Limb (tissue), 2 donors: ENCODE data around the gene UCN2.

ENCODE experiments used
- DNase-seq, 2 donors: peaks; one replicate each; pipeline ENCODE4 v3.0.0-alpha.2; 2016; ENCODE audit errors: extremely low spot score in 2 of 2

Gene UCN2

DNA sequence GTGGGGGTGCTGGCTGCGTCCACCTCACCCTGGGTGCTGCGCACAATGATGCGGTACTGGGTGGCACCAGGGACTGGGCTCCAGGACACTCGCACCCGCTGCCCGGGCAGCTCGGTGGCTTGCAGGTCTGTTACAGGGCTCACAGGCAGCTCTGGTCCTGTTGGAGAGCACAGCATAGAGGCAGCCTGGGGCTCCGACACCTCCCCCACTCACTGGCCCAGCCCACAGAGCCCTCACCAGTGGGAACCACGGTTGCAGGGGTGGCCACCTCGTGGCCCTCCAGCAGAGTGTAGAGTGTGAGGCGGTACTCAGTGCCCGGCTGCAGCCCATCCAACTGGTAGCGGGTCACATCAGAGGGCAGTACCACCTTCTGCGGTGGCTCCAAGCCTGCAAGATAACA lies 27.9 kb upstream of the UCN2 start:
- no peak for DNase-seq

DNA sequence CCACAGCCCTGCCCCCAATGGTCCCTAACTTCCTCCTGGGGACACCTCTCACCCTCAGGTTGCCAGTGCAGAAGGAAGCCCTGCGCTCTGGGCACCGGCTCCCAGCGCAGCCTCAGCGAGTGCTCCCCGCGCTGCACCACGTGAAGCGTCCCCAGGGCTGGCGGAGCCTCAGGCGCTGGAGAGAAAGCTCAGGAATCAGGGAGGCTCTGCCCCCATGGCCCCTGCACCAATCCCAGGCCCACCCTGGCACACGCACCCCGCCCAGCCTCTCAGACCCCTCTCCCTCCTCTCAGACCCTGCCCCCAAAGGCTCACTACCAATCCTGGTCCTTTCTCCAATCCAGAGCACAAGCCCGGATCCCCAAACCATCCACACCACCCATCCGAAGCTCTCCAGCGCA lies 24.6 kb upstream of the UCN2 start:
- DNase-seq = no peak

DNA sequence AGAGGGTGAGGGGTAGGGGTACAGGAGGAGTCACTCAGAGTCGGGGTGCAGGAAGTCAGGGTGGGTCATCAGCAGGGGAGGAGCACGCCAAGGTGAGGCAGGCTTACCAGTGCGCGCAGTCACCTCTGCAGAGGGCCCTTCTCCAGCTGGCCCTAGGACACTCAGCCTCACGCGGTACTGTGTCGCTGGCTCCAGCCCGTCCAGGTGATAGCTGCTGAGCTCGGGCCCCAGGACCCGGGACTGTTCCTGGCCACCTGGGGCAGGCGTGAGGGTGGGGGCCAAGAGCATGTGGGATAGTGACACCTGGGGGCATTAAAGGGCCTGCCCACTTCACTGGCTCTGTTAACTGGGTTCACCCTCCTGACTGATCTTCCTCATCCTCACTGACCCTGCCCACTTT lies 24.1 kb upstream of the UCN2 start:
- no peak for DNase-seq

DNA sequence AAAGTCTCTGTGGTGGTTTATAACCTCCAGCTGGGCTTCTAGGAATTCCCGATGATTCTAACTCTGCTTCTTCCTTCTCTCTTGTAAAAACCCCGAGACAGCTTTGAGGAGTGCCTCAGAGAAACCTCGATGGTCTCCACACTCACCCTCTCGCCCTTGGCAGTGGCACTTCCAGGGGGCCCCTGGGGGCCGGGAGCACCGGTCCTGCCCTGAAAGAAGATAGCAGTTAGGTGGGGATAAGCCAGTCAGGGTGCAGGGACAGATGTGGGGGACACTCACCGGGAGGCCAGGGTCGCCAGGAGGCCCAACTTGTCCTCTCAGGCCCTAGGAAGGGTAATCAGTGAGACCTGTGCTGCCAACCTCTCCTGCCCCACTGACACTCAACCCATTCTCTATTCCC lies 21.8 kb upstream of the UCN2 start:
- DNase-seq = no peak

DNA sequence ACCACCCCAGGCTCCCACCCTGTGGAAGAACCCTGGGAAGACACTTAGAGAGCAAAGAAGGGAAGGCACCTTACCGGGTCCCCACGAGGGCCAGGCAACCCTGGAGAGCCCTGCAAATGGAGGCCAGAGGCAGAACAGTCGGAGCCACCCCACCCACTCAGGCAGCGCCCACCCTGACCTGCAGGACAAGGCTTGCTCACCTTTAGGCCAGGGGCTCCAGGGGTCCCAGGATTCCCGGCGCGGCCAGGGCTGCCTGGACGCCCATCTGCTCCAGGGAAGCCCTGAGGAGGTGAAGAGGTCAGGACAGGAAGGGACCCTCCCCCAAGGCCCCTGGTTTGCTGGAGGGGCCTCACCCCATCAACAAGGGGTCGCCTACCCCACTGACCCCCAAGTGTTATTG lies 21.3 kb upstream of the UCN2 start:
- no peak for DNase-seq

DNA sequence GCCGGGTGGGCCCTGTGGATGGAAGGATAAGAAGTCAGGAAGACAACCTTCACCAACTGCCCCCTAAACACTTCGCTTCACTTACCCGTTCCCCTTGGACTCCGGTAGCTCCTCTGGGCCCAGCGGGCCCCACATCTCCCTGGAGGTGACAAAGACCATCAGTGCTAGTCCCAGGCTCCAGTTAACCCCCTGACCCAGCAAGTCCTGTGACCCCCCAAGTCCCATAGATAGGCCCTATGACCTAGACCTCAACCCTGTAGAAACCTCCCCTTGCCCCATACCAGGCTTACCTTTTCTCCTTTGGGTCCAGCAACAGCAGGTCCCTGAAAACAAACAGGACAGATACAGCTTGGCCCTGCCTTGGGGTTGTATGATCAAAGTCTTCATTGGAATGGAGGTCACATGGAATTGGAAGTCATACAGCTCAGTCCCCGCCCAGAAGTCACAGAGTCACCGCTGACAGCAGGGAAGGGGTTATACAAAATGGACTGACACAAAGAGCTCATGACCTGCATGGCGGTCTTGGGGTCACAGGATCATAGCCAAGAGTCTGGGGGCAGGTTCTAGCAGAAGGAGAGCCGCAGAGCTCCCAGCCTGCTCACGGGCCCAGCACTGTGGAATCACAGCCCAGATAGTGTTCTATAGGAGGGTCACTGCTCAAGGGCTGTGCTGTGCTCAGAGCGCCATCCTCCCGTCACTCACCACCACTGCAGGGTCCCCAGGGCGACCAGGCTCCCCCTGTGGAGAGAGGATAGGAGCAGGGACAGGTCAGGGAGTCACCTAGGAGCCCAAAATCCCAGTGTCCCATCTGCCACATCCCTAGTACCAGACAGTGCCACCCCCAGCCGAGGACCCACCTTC lies 18.3 kb upstream of the UCN2 start:
- DNase-seq = no peak

DNA sequence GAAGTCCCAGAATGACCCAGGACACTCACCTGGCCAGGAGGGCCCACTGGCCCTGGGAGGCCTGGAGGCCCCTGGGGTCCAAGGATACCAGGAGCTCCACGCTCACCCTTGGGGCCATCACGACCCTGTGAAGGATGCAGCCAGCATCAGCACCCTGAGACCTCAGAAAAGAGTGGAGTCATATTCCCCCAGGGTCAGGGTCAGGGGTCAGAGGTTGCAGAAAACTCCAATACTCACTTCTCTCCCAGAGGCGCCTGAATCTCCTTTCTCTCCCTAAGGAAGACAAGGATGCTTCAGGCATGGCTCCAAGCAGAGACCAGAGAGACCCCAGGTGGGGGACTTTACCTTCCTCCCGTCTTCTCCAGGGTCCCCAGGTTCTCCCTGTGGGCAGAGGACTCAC lies 13.1 kb upstream of the UCN2 start:
- DNase-seq = no peak

DNA sequence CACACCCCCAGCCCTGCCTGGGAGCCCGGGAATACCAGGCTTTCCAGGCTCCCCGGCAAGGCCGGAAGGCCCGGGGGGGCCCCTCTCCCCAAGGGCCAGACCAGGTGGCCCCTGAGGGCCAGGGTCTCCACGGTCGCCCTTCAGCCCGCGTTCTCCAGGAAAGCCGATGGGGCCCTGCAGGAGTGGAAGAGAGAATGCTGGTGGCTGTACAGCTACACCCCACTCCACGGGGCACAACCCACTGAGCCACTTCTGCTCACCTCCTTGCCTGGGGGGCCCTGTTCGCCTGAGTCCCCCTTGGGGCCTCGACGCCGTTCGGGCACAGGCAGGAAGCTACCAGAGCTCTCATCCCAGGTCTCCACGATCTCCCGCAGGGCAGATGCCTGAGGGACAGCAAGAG lies 11.8 kb upstream of the UCN2 start:
- no peak for DNase-seq

DNA sequence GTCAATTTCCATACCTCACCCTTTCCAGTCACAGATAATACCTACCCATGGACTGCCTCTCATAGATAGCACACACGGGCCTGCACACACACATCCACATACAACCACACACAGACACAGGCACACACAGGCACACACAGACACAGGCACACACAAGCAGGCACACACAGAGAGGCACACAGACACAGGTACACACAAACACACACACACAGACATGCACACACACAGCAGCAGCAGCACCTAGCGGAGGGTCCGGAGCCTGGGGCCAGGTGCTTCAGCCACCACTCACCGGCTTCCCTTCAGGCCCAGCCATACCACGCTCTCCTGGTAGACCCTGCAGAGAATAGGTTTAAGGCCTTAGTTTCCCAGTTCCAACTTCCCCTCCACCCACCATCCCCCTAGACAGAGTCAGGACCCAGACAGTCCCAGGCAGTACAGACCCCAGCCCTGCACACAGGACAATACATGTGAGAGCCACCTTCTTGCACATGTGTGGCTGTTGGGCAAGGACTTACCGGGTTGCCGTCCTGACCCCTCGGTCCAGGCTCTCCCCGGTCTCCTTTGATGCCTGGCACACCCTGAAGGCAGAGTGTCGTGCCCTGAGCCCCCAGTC lies 10.5 kb upstream of the UCN2 start:
- DNase-seq = no peak

DNA sequence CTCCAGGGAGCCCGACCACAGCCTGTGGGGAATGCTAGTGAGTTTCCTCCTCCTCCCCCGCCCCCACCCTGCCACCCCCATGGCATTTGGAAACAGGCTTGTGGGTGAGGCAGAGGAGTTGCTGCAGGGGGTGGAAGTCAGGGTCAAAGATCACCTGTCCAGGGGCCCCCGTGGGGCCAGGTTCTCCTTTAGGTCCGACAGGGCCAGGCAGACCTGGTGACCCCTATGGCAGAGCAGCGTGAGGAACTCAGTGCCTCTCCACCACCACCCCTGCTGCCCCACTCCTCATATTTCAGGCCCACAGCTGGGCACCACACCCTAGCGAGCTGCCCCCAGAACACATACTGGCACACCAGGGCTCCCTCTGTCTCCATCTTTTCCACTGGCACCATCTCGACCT lies 8.9 kb upstream of the UCN2 start:
- no peak for DNase-seq

DNA sequence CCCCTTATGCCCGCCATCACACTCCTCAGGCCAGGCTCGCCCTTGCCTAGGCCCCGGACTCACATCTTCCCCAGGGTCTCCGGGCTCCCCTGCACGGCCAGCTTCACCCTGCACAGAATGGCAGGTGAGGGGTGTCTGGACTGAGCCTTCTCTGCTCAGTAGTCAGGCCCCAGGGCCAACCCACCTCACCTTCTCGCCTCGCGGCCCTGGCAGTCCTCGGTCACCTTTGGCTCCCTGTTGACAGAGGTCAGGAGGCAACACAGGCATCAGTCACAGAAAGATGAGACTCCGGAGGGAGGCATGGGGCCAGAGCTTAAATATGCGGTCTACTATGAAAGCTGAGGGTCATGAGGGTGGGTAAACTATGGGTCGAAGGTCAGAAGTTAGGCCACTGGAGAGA lies 8.4 kb upstream of the UCN2 start:
- DNase-seq = no peak

DNA sequence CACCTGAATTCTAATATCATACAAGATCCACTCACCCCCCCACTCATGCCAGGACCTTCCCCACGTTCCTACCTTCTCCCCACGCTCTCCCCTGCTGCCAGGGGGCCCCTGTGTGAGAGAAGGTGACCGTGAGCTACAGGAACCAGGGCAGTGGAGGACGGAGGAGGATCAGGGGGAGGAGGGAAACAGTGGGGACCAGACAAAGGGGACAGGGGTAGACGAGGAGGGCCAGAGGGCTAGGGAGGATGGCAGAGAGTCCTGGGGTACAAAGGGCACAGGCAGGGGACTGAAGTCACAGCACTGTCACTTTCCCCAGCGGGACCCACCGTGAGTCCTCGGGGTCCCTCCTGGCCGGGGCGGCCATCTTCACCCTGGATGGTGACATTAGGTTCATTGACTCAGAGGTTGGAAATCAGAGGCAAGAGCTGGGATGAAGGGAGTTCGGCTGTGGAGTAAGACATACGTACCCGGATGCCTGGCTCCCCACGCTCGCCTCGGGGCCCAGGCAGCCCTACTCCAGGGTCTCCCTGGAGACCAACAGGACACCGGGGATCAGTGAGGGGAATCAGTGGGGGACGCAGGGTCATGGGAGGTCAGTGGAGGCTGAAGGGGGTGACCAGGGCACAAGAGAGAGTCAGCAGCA lies 6.3 kb upstream of the UCN2 start:
- no peak for DNase-seq

DNA sequence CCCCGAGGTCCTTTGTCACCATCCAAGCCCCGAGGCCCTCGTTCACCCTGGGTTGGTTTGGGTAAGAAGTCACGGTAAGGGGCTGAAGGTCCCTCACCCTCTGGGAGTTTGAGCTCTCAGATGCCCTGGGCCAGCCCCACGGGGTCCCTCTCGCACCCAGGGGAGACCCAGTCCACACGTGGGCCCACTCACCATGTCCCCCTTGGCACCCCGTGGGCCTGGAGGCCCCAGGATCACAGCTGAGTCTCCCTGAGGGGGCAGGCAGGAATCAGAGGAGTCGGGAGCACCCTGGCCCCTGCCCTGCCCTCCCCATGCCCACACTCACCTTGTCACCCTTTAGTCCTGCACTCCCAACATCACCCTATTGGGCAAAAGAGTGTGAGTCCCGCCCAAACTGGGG lies 5.8 kb upstream of the UCN2 start:
- DNase-seq = no peak

DNA sequence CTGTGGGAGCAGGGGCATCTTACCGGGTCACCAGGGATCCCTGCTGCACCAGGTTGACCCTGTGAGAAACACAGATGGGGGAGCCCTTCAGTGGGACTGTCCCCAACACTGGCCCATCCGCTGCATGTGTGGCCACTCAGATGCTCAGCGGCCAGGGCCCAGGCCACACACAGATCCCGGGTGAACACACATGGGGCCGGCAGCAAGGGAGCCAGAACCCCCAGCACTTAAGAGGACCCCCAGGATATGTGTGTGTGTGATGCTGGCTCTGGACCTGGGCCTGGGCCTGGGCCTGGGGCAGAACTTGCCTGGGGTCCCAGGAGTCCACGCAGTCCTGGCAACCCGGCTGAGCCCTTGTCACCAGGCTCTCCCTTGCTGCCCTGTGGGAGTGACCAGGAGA lies 4.9 kb upstream of the UCN2 start:
- DNase-seq = no peak

DNA sequence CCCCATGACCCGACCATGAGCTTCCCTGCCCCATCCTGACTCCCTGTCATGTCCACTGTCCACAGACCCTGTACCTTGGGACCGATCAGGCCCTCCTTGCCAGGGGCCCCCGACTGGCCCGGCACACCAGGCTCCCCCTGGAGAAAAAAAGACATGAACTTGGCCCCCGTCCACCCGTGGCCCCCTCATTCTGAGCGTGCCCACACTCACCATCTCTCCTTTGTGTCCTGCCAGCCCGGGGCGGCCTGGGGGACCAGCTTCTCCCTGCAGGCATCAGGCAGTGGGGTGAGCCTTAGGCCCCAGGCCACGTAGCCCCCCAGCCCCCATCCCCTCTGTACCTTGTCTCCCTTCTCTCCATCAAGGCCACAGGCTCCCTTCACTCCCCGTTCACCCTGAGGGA lies 3.9 kb upstream of the UCN2 start:
- no peak for DNase-seq

DNA sequence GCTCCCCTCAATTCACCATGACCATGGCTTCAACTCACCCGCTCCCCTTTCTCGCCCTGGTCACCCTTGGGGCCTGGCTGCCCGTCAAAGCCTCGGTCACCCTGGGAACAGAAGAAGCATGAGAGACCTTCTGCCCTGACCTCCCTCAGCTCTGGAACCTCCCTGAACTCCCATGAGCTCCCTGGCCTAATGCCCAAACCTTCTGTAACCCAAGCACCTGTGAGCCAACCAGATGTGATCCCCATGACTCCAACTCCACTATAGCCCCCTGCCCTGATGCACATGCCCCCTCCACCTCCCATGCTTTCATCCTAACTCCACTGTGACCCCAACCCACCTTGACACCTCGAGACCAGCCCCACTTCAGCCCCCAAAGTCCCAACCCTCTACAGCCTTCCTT lies 3.5 kb upstream of the UCN2 start:
- DNase-seq = no peak

DNA sequence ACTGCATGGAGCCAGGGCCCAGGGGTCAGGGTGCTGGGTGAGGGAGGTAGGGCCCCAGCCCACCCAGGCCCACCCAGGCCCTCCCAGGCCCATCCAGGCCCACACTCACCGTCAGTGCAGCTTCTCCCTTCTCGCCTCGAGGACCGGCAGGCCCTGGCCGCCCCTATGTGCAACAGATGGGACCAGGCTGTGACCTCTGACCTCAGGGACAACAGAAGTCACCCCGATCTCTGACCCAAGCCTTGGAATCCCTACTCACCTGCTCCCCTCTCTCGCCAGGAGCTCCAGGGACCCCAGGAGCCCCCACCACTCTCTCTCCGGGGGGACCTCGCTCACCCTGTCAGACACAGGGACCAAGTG lies 2.8 kb upstream of the UCN2 start:
- no peak for DNase-seq

DNA sequence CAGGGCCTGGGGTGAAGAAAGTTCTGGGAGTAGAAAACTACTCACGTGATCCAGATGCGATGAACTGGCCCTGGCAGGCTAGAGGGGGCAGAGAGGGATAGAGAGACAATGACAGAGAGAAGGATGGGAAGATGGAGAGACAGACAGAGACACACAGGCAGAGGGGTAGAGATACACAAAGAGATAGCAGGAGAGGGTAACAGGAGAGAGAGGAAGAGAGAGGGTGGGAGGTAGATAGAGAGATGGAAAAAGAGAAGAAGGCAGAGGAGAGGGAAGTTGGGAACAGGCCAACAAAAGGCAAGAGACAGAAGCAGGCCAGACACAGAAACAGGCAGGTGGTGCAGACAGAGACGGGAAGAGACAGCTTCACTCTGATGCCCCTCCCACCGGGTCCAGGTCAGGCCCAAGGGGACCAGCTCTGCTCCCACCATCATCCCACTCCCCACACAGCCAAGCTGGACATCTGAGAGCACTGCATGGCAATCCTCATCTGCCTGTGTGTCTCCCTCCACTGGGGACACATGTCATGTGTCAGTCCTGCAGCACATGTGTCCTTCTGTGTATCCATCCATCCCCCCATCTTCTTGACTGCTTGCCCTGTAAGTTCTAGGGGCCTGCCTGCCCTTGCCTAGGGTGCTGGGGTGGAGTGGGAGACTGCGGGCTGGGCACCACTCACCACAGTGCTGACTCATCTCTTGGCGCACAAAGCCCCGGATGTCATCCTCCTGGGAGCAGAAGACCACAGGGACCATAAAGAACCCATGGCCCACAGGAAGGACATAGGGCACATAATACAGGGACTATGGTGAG lies 2.2 kb upstream of the UCN2 start:
- DNase-seq = no peak

DNA sequence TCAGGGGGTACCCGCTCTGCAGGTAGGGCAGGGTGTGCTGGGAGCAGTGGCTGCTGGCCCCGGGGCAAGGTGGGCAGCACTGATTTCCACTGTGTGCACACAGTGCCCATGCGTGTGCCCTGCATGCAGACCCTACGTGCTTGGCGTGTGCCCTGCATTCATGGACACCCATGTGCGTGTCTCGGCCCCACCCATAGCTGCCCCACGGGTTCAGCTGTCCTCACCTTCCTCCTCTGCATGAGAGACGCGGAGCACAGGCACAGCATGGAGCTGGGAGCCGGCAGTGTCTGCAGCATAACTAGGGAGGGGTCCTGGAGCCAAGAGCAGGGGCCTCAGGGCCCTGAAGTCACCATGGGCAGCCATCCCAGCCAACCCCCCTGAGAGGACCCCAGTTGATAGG lies 1.6 kb upstream of the UCN2 start:
- DNase-seq = no peak

DNA sequence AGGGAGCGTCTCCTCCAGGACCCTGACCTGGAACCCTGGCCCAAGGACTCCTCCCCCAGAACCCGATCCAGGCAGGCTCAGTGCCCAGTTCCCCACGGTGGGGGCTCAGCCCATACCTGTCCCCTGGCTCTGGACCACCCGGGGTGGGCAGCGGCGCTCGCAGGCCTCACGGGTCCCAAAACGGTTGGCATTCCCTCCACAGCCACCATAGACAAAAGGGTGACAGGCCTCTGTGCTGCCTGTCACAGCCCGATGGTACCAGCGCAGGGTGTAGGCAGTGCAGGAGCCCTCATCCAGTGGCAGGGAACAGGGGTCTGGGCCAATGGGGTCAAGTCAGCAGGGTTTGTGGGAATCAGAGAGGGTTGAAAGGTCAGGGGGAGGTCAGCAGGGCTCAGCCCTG lies 1.1 kb upstream of the UCN2 start:
- no peak for DNase-seq

DNA sequence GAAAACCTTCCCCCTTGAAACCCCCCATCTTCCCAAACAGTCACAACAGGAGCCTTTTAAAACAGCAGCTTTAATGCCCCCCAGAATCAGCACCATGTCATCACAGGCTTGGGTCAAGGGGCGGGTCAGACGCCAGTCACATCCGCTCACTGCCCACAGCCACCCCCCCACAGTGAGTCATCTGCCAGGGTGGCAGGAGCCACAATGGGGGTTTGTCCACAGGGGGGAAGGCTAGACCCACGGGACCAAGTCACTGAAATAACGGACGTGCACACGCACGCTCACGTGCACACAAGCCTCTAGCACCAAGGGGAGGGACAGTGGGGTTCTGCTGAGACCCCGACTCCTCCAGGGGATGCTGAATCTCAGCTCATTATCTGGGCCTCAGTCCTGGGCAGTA lies 441 bp upstream of the UCN2 start:
- no peak for DNase-seq

DNA sequence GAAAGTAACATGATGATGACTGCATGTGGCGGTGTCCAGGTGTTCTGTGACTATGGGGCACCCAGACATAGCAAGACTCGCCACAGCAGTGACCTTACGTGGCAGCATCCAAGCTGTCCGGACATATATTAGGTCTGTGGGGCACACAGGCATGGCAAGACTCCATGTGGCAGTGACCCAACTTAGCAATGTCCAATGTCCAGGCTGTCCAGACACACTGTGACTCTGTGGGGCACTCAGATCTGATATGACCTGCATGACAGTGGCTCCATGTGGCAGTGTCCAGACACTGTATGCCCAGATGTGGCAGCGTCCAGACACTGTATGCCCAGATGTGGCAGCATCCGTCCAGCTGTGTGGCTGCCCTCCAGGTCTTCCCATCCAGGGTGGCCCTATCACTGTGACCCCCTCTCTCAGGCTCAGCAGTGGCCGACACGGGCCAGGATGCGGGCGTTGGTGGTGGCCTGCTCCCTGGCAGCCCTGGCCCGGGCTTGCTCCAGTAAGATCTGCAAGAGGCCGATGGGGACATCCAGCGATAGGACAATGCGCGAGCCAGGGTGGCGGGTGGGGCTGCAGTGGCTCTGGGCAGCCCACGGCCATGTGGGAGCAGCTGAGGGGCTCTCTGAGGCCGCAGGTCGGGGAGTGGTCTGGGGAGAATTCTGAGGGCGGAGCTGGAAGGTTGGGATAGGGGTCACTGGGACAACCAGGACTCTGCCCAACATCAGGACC lies 1.1 kb downstream of the UCN2 start:
- no peak for DNase-seq
